CD4-positive, CD25-positive, alpha-beta regulatory T cell (primary cell): ENCODE results near the gene SLC35F2. TPM values are rescaled to one million over a fixed set of nuclear protein-coding genes. Genes with fewer than 3 reads are reported as not detected.
"Not testable (repeated sequence)": the region's sequence is repeated elsewhere in the genome, so short reads cannot be mapped to it uniquely, and the experiment has no call there.

Experiments
- ATAC-seq, 2 donors: fragments of 150-1000 bp; cut with Tn5 transposase; one replicate each; pipeline ENCODE4 v1.10.0; 2021; ENCODE audit warnings: low read depth in 2 of 2, moderate number of reproducible peaks in 2 of 2, moderate library complexity in 1 of 2
- DNase-seq, 3 donors: peaks; one replicate each; pipeline versions ENCODE4 v3.0.0 to v3.0.0-alpha.2; 2012 to 2022; ENCODE audit warnings: mixed read lengths in 1 of 3
- H3K27ac ChIP-seq: one replicate; pipeline ENCODE4 v1.7.0; 2013; ENCODE audit warnings: mild to moderate bottlenecking, low read length; ENCODE audit not compliant: insufficient read depth, poor library complexity, severe bottlenecking
- H3K27me3 ChIP-seq: one replicate; pipeline ENCODE4 v1.7.0; 2013; ENCODE audit warnings: low read length; ENCODE audit not compliant: control insufficient read depth, insufficient read depth
- H3K36me3 ChIP-seq: one replicate; pipeline ENCODE4 v1.7.0; 2013; ENCODE audit warnings: mild to moderate bottlenecking, low read length, moderate library complexity; ENCODE audit not compliant: control insufficient read depth, insufficient read depth
- H3K4me1 ChIP-seq: 2 replicates; pipeline ENCODE4 v1.7.0; 2013; ENCODE audit warnings: mild to moderate bottlenecking, low read length; ENCODE audit not compliant: insufficient read depth, control insufficient read depth, poor library complexity, severe bottlenecking
- H3K4me3 ChIP-seq: one replicate; pipeline ENCODE4 v1.7.0; 2013; ENCODE audit warnings: low read depth, mild to moderate bottlenecking, low read length, moderate library complexity
- H3K9me3 ChIP-seq, 2 experiments: 1 replicate in 1 of 2; 2 replicates in 1 of 2; pipeline ENCODE4 v1.7.0; 2013; ENCODE audit warnings: low read length in 2 of 2, mild to moderate bottlenecking in 1 of 2, moderate library complexity in 1 of 2; ENCODE audit not compliant: control insufficient read depth in 2 of 2
- H3K27ac Mint-ChIP-seq, 3 donors: one replicate each; pipeline ENCODE4 v1.8.0; 2020 to 2022; ENCODE audit warnings: mild to moderate bottlenecking in 3 of 3, mixed read lengths in 3 of 3, moderate library complexity in 2 of 3
- H3K27me3 Mint-ChIP-seq: one replicate; pipeline ENCODE4 v1.8.0; 2022; ENCODE audit warnings: mild to moderate bottlenecking, mixed read lengths
- H3K36me3 Mint-ChIP-seq: one replicate; pipeline ENCODE4 v1.8.0; 2020; ENCODE audit warnings: mixed read lengths
- H3K4me1 Mint-ChIP-seq, 4 donors: one replicate each; pipeline ENCODE4 v1.8.0; 2020 to 2022; ENCODE audit warnings: mixed read lengths in 4 of 4, mild to moderate bottlenecking in 1 of 4
- H3K4me3 Mint-ChIP-seq, 4 donors: one replicate each; pipeline ENCODE4 v1.8.0; 2020 to 2022; ENCODE audit warnings: mild to moderate bottlenecking in 4 of 4, mixed read lengths in 4 of 4, moderate library complexity in 3 of 4
- H3K9me3 Mint-ChIP-seq, 7 donors: one replicate each; pipeline ENCODE4 v1.8.0; 2020 to 2022; ENCODE audit warnings: mixed read lengths in 7 of 7, mild to moderate bottlenecking in 3 of 7, moderate library complexity in 2 of 7
- polyA plus RNA-seq, 4 donors: library from polyadenylated mRNA; unstranded; fragments of 300-500 nt; fragmentation: Illumina TruSeq; gene quantifications; one replicate each; pipeline ENCODE4 v1.2.3, GENCODE V29; 2021
- total RNA-seq: library from RNA; stranded (reverse); gene quantifications from one replicate; pipeline ENCODE4 v1.2.3, GENCODE V29; 2022

Gene SLC35F2
- total RNA-seq (10.7 TPM), polyA plus RNA-seq (10 to 100 TPM; 15.1 to 23.9 (median 22.4) TPM)

GRCh38 chr11:107858217-107859070 is at the start of gene SLC35F2:
SLC35F2 (minus strand) TSS chr11:107858787; CDS start chr11:107858767, 20 bp downstream.
- Mint-ChIP-seq H3K36me3 (no peaks in the 10 kb centered on the region), H3K27me3 (peaks cover 4% of the 10 kb centered on the region), H3K9me3 (no peaks in the 10 kb centered on the region), H3K4me3 (peak within 1 kb of the TSS; percentile 94 to 98 (median 98)), H3K27ac (peak within 1 kb of the TSS; percentile 93 to 95 (median 94)), H3K4me1 (peaks cover 17 to 40% (median 30%) of the 10 kb centered on the region in 4 donors)
- DNase-seq (peak; percentile 54 to 85 (median 68)), ATAC-seq (peak; percentile 79 to 83)
- Histone ChIP-seq H3K4me3 (peak within 1 kb of the TSS; percentile 93), H3K4me1 (peaks cover 30% of the 10 kb centered on the region), H3K27ac (peak within 1 kb of the TSS; percentile 70), H3K27me3 (no peaks in the 10 kb centered on the region), H3K9me3 (no peaks in the 10 kb centered on the region), H3K36me3 (no peaks in the 10 kb centered on the region)

- Histone ChIP-seq H3K4me3 (no peak overlapping the region), H3K27me3 (no peaks in the 10 kb centered on the region), H3K9me3 (no peaks in the 10 kb centered on the region), H3K27ac (no peak overlapping the region), H3K4me1 (no peaks in the 10 kb centered on the region), H3K36me3 (no peaks in the 10 kb centered on the region)
- ATAC-seq (no peak), DNase-seq (no peak)
- Mint-ChIP-seq H3K9me3 (no peaks in the 10 kb centered on the region), H3K4me3 (no peak overlapping the region), H3K27me3 (peaks cover 8% of the 10 kb centered on the region), H3K36me3 (no peaks in the 10 kb centered on the region), H3K4me1 (no peaks in the 10 kb centered on the region), H3K27ac (no peak overlapping the region)
Measured at GRCh38 chr11:107908211-107908610, 49.6 kb upstream of the SLC35F2 start.

GRCh38 chr11:107898270-107898669 is 39.7 kb upstream of the SLC35F2 start:
- DNase-seq (peak in 2 of 3 donors; percentile 31 to 50), ATAC-seq (peak; percentile 57 to 78)
- H3K4me3 ChIP-seq = no peak overlapping the region
- no peaks in the 10 kb centered on the region for H3K36me3 Mint-ChIP-seq
- H3K27me3 Mint-ChIP-seq = peaks cover 4% of the 10 kb centered on the region
- no peak overlapping the region for H3K4me3 Mint-ChIP-seq
- H3K9me3 Mint-ChIP-seq = peaks cover 0 to 2% (median 0%) of the 10 kb centered on the region in 7 donors
- H3K27ac Mint-ChIP-seq = no peak overlapping the region
- no peaks in the 10 kb centered on the region for H3K27me3 ChIP-seq
- no peaks in the 10 kb centered on the region for H3K9me3 ChIP-seq
- H3K4me1 Mint-ChIP-seq = no peaks in the 10 kb centered on the region
- no peak overlapping the region for H3K27ac ChIP-seq
- H3K36me3 ChIP-seq = no peaks in the 10 kb centered on the region
- no peaks in the 10 kb centered on the region for H3K4me1 ChIP-seq

- peaks cover 0 to 4% (median 0%) of the 10 kb centered on the region in 7 donors for H3K9me3 Mint-ChIP-seq
- Histone ChIP-seq H3K4me1 (no peaks in the 10 kb centered on the region), H3K4me3 (no peak overlapping the region), H3K9me3 (no peaks in the 10 kb centered on the region), H3K27me3 (no peaks in the 10 kb centered on the region), H3K36me3 (no peaks in the 10 kb centered on the region), H3K27ac (no peak overlapping the region)
- peaks cover 20% of the 10 kb centered on the region for H3K27me3 Mint-ChIP-seq
- ATAC-seq (no peak), DNase-seq (no peak)
- no peak overlapping the region for H3K4me3 Mint-ChIP-seq
- H3K36me3 Mint-ChIP-seq = no peaks in the 10 kb centered on the region
- no peak overlapping the region for H3K27ac Mint-ChIP-seq
- peaks cover 0 to 4% (median 0%) of the 10 kb centered on the region in 4 donors for H3K4me1 Mint-ChIP-seq
Measured at GRCh38 chr11:107882095-107882820, 23.7 kb upstream of the SLC35F2 start.

- H3K36me3 Mint-ChIP-seq, H3K4me3 ChIP-seq, H3K9me3 Mint-ChIP-seq, H3K9me3 ChIP-seq, H3K27ac ChIP-seq, H3K4me1 ChIP-seq, H3K27me3 ChIP-seq, DNase-seq, H3K4me1 Mint-ChIP-seq, H3K27ac Mint-ChIP-seq, ATAC-seq, H3K36me3 ChIP-seq, H3K4me3 Mint-ChIP-seq: not testable (repeated sequence)
- H3K27me3 Mint-ChIP-seq = peaks cover 16% of the 10 kb centered on the region
Measured at GRCh38 chr11:107881471-107881870, 22.9 kb upstream of the SLC35F2 start.

- Mint-ChIP-seq H3K9me3 (peaks cover 0 to 3% (median 0%) of the 10 kb centered on the region in 7 donors), H3K27ac (peak overlapping the region in 1 of 3 donors; percentile 45), H3K27me3 (peaks cover 5% of the 10 kb centered on the region), H3K36me3 (no peaks in the 10 kb centered on the region), H3K4me1 (peaks cover 0 to 4% (median 0%) of the 10 kb centered on the region in 4 donors), H3K4me3 (no peak overlapping the region)
- no peaks in the 10 kb centered on the region for H3K36me3 ChIP-seq
- H3K27me3 ChIP-seq = no peaks in the 10 kb centered on the region
- H3K9me3 ChIP-seq = no peaks in the 10 kb centered on the region
- no peaks in the 10 kb centered on the region for H3K4me1 ChIP-seq
- no peak overlapping the region for H3K4me3 ChIP-seq
- ATAC-seq = no peak
- no peak overlapping the region for H3K27ac ChIP-seq
- DNase-seq = no peak
Measured at GRCh38 chr11:107876141-107876540, 17.6 kb upstream of the SLC35F2 start.

GRCh38 chr11:107864591-107864990 is 6.0 kb upstream of the SLC35F2 start:
- Mint-ChIP-seq H3K27ac (no peak overlapping the region), H3K27me3 (no peaks in the 10 kb centered on the region), H3K36me3 (no peaks in the 10 kb centered on the region), H3K9me3 (no peaks in the 10 kb centered on the region), H3K4me1 (peaks cover 1 to 4% (median 4%) of the 10 kb centered on the region in 4 donors), H3K4me3 (no peak overlapping the region)
- no peaks in the 10 kb centered on the region for H3K27me3 ChIP-seq
- ATAC-seq (no peak), DNase-seq (no peak)
- no peaks in the 10 kb centered on the region for H3K9me3 ChIP-seq
- H3K36me3 ChIP-seq = no peaks in the 10 kb centered on the region
- H3K4me3 ChIP-seq = no peak overlapping the region
- peaks cover 4% of the 10 kb centered on the region for H3K4me1 ChIP-seq
- no peak overlapping the region for H3K27ac ChIP-seq
